TTC549 (cell line): ENCODE results near the gene SMDT1.
A peak's percentile ranks its signal among the peaks of the same experiment; 100 is the strongest.

ENCODE experiments used
- FAIRE-seq: peaks from 2 replicates; lab custom pipeline; 2012; peaks lifted over from hg19 to GRCh38; lab: Jason Lieb, UNC

SMDT1 gene, protein sequence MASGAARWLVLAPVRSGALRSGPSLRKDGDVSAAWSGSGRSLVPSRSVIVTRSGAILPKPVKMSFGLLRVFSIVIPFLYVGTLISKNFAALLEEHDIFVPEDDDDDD

DNA sequence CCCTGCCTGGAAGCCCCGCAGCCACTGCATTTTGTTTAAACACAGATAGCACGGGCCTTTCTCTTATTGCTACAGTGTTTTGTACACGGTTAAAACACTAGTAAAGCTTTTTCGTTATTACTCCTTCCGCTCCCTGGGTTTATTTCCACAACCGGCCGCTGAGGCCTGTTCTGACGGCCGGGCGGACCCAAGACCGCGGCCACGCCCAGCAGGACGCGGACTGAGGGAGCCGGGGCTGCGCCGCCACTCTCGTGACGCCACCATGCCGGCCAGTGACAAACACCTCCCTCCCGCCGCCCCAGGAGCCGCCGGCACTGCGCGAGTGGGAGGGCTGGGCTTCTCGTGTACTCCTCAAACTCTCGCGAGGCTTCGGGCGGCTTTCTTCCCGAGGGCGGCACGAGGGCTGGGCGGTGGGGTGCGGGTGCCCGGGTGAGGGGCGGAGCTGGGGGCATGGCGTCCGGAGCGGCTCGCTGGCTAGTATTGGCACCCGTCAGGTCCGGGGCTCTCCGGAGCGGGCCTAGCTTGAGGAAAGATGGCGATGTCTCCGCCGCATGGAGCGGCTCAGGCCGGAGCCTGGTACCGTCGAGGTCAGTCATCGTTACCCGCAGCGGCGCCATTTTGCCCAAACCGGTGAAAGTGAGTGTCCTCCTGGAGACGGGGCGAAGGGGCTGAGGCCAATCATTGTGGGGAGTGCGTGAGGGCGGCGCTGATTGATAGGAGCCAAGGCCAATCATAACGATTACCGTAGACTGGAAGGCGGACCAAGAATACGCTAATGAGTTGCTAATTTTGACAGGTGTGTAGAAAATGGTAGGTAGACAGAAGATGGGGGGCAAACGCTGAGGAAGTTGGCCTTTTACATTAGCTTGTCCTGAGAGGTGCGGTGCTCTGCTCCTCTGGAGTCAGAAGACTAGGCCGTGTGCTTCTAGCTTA is at the start of gene SMDT1:
TSS of gene SMDT1 (plus strand) at position 382 of the 933 bp plus-strand sequence. CDS start at position 451, 69 bp downstream.
- peak; percentile 86 for FAIRE-seq

DNA sequence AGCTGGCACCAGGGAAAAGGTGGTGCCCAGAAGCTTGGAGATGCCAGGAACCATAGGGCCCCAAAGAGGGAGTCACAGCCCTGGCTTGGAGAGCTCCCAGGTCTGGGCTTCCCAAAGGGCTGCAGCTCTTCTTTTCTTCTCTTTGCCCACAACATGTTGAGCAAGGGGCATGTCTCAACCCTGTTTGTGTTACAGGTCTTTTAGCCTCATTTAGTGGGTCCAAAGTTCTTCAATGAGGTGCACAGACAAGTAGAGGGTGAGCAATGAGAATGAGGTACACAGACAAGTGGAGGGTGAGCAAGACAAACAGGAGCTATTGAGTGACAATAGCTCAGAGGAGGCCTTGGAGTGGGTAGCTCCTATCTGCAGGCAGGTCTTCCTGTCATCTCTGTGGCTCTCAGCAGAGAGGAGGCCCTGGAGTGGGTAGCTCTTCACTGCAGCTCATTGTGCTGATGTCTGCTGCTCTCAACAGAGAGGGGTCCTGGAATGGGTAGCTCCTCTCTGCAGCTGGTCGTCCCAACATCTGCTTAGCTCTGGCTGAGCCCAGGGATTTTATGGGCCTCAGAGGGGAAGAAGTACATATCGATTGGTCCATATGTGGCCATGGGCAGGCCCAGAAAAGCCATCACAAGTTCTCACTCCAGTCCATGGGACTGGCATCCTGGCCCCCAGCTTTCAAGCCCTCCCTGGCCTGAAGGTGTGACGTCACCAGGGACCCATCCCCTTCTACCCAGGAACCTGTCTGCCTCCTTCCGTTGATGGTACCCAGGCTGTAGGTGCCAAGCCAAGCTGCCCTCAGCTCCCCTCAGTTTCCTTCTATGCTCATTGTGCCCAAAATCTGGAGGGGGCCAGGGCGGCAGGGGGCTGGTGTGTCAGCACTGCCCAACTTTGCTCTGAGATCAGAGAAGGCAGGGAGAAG is 46.0 kb upstream of the SMDT1 start:
- no peak for FAIRE-seq

DNA sequence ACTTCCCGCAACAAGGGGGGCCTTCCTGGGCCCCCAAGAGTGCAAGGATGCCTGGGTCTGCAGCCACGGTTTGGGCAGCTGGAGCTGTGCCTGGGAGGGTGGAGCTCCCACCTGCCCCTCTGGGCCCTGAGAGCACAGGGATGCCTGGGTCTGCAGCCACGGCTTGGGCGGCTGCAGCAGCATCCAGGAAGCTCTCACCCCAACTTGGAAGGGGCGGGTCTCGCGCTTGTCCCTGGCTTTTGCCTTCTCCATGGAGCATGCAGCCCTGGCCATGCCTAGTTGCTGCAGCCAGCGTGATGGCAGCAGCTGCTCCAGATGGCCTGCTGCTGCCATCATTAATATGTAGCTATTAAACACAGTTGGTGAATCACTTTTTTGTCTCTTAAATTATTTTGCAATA is 44.2 kb upstream of the SMDT1 start:
- FAIRE-seq: no peak

DNA sequence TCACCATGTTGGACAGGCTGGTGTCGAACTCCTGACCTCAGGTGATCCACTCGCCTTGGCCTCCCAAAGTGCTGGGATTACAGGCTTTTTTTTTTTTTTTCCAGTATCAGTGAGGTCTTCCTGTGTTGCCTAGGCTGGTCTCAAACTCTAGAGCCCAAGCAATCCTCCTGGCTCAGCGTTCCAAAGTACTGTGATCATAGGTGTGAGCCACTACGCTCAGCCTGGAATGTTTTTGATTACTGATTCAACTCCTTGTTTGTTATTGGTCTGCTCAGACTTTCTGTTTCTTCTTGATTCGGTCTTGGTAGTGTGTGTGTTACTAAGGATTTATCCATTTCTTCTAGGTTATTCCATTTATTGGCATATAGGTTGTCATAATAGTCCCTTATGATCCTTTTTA is 40.2 kb upstream of the SMDT1 start:
- FAIRE-seq: no peak

DNA sequence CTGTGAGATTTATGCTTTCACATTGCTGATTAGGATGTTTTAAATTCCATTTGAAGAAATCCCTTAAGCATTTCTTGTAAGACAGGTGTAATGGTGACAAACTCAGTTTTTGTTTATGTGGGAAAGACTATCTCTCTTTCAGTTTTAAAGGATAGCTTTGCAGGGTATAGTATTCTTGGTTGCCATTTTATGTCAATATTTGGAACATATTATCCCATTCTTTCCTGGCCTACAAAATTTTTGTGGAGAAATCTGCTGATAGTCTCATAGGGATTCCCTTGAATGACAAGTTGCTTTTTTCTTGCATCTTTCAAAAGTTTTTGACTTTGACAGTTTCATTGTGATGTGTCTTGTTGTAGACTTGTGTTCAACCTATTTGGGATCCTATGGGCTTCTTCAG is 37.7 kb upstream of the SMDT1 start:
- no peak for FAIRE-seq

DNA sequence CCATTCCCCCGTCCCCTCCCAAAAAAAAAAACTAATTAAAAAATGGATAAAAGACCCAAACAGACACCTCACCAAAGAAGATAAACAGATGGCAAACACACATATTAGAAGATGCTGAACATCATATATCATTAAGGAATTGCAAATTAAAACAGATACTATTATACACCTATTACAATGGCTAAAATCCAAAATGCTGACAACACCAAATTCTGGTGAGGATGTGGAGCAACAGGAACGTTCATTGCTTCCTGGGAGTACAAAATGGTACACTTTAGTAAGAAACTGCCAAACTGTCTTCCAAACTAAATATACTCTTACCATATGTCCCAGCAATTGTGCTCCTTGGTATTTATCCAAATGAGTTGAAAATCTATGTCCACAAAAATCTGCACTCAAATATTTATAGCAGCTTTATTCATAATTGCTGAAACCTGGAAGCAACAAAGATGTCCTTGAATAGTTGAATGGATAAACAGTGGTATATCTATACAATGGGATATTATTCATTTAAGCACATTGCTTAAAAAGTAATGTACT is 28.8 kb upstream of the SMDT1 start:
- FAIRE-seq: no peak

DNA sequence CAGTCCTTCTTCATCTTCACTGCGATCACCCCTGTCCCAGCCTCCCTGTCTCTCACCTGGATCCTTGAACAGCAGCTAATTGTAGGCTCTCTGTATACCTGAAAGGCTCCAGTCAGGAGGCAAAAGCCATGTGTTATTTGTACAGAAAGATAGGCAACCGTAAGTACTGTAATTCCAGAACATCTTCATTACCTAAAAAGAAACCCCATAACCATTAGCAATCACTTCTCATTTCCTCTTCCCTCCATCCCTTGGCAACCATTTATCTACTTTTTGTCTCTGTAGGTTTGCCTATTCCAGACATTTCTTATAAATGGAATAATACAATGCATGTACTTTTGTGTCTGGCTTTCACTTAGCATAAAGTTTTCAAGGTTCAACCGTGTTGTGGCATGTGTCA is 26.7 kb upstream of the SMDT1 start:
- no peak for FAIRE-seq

DNA sequence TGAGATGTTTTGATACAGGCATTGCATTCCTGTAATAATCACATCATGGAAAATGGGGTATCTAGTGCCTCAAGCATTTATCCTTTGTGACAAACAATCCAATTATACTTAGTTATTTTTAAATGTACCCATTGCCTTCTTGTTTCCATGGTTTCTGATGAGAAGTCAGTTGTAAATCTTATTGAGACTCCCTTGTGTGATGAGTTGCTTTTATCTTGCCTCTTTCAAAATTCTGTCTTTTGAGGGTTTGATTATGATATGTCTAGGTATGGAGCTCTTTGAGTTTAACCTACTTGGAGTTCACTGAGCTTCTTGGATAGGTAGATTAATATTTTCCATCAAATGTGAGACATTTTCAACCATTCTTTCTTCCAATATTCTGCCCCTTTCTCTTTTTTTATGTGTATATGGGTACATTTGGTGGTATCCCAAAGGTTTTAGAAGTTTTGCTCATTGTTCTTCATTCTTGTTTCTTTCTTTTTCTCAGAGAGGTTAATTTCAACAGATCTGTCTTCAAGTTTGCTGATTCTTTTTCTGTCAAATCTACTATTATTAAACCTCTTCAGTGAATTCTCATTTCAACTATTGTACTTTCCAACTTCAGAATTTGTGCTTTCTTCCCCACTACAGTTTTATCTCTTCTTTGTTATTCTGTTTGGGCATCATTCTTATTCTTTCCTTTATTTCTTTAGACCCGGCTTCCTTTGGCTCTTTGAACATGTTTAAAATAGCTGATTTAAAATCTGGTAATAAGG is 22.6 kb upstream of the SMDT1 start:
- FAIRE-seq: no peak

DNA sequence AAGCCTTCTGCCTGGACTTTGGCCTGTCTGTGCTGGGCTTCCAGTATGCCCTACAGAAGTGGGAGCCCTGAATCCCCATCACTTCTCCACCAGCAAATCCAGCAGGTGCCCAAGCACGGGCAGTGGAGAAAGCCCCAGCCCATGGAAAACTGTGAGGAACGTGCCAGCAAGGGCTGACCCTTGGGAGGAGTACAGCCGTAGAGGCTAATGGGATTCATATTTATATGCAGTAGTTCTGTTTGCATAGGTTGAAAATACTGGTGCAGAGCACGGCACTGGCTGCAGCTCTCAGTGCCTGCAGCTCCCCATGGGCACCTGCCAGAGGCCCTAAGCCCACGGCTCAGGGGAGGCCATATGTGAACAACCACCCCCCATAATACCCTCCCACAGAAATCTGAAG is 19.0 kb upstream of the SMDT1 start:
- FAIRE-seq: no peak

DNA sequence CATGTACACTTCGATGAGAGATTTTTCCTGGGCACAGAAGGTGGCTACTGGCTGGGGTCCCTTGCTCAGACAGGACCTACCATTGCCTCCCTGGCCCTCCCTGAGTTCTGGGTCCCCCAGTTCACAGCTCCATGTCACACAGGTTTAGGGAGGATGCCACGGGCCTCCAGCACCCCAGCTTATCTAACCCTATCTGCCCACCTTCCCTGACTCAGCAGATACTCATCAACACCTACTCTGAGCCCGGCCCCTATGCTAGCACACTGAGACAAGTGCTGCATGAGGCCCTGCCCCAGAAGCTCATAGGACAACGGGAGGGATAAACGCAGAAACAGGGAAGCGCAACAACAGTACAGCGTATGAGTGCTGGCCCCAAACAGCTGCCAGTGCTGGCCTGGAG is 18.5 kb upstream of the SMDT1 start:
- no peak for FAIRE-seq

DNA sequence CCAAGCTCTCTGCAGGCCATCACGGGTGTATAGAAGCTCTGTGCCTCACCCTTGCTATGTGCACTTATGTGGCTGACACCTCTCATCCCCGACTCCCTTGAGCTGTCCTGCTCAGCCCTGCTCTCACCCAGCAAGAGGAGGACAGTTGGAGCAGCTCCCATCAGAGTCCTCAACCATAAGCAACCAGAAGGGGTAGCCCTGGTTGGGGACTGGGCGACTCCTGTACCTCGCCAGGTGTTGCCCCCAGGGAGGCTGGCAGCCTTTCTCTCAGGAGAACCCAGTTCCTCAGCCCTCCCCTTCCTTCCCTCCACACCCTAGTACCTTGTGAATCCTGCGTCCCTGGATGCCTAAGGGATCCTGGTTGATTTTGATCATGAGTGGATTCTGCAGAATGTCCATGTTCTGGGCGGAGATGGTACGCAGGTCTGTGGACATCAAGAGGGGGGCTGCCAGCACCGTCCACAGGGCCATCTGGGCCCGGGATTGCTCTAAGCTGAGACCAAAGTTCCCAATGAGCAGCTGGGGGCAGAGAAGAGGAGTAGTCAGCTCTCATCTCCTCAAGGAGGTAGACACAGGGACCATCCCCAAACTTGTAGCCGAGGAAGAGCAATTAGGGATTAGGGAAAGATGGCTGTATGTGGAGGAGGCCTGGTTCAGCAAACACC is 16.9 kb upstream of the SMDT1 start:
- no peak for FAIRE-seq

DNA sequence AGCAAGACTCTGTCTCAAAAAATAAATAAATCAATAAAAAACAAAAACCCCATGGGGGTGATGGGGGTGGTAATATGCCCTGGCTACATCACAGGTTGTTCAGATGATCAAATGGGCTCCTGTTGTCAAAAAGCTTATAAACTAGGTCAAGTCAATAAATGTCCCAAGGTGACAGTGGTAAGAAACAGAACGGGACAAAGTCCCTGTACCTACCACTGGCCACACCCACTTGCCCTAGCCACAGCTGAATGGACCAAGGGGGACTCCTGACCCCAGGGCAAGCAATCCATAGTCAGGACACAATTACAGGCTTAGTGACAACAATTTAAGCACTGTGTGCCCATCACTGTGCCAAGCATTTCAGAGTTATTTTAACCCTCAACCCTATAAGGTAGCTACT is 14.9 kb upstream of the SMDT1 start:
- no peak for FAIRE-seq

DNA sequence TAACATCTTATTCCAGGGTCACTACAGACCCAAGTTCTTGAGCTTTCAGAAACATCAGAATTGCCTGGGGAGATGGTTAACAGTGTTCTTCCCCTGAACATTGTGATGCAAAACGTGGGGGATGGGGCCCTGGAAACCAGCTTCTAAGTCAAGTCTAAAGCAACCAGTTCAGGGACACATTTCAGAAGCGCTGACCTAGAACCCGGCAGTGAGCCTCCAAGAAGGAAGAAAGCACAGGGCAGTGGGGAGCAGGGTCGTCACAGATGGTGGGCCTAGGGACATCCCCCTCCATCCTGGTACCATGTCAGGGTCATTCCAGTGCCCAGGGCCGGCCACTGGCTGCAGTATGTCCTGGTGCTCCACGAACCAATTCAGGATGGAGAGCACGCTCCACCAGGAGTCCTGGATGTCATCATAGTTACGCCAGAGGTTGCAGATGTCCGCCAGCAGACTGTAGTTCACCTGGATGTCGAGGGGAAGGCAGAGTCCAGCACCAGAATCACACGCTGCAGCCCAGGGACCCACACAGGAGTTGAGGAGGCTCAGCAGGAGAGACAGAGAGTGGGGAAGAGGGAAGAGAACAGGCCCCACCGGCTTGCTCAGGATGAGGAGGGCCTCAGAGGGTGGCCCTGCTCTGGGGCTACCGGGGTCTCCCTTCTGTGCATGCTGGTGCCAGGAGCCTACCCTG is 13.9 kb upstream of the SMDT1 start:
- FAIRE-seq: no peak

DNA sequence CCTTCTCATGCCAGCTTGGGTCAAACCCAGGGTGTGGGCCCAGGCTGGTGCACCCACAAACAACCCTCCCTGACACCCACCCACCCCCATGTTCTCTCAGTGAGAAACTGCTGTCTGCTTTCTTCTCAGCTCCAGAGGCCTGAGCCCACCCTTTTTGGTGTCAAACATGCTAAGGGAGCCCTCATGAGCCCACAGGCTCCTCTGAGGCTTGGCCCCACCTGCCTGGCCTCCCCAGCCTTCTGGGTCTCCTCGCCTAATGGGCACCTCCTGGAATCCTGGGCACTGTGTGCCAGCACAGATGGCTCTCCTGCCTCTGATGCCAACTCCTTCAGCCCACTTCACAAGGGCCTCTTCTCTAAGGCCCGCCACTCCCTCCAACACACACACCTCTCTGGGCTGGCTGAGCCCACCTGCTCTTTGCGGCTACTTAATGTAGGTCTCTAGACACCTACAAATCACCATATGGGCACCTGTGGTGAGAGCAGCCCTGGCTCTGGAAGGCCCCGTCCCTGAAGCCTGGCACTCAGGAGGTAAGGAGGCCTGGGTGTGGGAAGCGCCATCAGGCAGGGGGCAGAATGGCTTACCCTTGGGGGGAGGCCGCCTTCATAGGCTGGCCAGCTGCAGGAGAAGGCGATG is 13.3 kb upstream of the SMDT1 start:
- no peak for FAIRE-seq

DNA sequence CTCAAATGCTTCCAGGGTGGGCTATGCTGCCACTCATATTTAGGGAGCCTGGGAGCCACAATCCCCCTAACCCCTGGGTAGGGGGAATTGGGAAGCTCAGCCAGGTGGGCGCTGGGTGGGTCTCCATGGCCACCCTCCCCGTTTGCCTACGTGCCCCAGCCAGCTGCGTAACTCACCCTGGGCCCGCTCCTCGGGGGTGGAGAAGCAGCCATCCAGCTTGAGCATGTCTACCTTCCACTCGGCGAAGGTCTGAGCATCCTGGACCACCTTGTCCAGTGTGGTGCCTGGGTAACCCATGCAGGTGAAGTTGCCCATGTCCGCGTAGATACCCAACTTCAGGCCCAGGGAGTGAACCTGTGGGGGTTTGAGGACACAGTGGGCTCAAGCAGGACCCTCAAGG is 12.6 kb upstream of the SMDT1 start:
- FAIRE-seq: no peak

DNA sequence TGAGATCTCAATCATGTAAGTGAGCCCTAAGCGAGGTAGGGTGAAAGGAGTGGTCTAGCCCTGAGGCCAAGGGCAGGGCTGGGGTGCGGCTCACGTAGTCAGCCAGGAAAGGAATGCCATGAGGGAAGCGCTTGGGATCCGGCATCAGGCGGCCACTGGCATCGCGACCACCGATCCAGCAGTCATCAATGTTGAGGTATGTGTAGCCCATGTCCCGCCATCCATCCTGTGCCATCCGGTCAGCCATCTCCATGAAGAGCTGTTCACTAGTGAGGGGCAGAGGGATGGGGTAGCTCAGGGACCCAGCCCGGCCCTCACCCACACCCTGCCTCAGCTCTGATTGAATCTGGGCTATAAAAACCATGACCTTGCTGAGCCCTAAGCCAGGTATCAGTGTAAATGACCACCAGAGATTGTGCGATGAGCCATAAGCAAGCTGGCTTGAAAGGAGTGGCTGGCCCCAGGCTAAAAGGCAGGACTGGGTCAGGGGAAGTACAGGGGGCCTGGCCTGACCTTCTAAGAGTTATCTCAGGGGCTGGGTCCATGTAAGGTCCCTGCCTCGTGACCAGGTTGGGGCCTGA is 11.7 kb upstream of the SMDT1 start:
- FAIRE-seq: no peak

DNA sequence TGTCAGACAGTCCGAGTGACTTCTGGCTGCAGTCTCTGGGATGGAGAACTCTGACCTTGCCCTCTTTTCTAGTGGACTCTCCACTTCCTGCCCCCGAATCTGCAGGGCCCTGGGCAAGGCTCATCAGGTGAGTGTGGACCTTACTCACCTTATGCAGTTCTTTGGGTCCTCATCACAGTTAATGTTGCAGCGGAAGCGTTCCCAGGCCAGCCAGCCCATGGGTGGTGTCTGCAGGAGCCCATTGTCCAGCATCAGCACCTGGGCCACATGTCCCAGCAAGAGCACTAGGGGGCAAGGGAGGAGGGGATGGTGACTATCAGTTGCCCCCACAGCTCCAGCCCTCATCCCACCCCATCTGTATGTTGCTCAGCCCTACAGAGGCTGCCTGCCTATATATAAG is 11.2 kb upstream of the SMDT1 start:
- no peak for FAIRE-seq

DNA sequence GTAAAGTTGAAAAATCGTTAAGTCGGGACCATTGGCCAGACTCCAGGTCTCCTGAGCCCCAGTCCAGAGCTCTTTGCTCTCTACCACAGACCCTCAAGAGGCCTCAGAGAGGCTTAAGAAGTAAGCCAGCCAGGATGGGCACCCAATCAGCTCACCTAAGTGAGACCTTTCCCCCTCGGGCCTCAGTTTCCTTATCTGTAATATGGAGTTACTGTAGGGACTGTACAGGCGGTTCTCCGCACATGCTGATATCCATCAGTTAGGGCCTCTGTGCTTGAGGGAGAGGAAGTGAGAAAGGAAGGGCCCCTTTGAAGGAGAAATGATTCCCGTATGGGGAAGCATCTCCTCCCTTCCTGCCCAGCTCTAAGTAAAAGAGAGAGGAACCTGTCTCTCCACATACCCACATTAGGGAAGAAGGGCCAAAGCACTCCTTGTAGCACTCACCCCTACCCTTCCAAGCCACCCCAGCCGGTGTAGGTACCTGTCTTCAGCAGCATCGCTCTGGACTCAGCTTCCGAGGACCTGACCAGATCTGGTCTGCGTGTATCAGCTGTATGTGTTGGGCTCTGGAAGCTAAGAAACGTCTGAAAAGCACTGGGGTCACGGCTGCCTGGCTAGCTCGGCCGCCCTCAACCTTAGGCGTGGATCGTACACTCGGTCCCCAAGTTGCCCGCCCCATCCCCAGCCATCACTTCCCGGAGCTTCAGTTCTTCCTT is 9.5 kb upstream of the SMDT1 start:
- FAIRE-seq: no peak
